Keratinocyte (primary cell): ENCODE measurements around the gene AIFM3. TPM values are rescaled to one million over a fixed set of nuclear protein-coding genes. Genes with fewer than 3 reads are reported as not detected.

Experiments
- DNase-seq: peaks from one replicate; pipeline ENCODE4 v3.0.0-alpha.2; 2011; ENCODE audit warnings: low read depth, missing footprints, low spot score
- FAIRE-seq: peaks from 2 replicates; lab custom pipeline; 2011; peaks lifted over from hg19 to GRCh38; lab: Jason Lieb, UNC
- H2AFZ ChIP-seq: 2 replicates; pipeline ENCODE4 v1.6.0; 2012; ENCODE audit warnings: low read length, control low read depth, inconsistent platforms; ENCODE audit not compliant: control insufficient read depth
- H3K27ac ChIP-seq: 2 replicates; pipeline ENCODE4 v1.5.1; 2011; ENCODE audit warnings: low read length; ENCODE audit not compliant: control insufficient read depth, insufficient read depth
- H3K27me3 ChIP-seq: 3 replicates; pipeline ENCODE4 v1.6.0; 2011; ENCODE audit warnings: low read length; ENCODE audit not compliant: control insufficient read depth, insufficient read depth; ENCODE audit errors: extremely low read depth
- H3K36me3 ChIP-seq, 2 experiments: 2 replicates in 1 of 2; 3 replicates in 1 of 2; pipeline ENCODE4 v1.5.1; 2011; ENCODE audit warnings: low read length in 2 of 2, mild to moderate bottlenecking in 1 of 2; ENCODE audit not compliant: control insufficient read depth in 2 of 2, insufficient read depth in 2 of 2; ENCODE audit errors: extremely low read depth in 1 of 2
- H3K4me1 ChIP-seq: 3 replicates; pipeline ENCODE4 v1.5.1; 2011; ENCODE audit warnings: low read length; ENCODE audit not compliant: control insufficient read depth, insufficient read depth; ENCODE audit errors: extremely low read depth
- H3K4me2 ChIP-seq: 3 replicates; pipeline ENCODE4 v1.6.0; 2011; ENCODE audit warnings: low read depth, low read length; ENCODE audit not compliant: control insufficient read depth, insufficient read depth; ENCODE audit errors: extremely low read depth
- H3K4me3 ChIP-seq, 3 experiments: fragments of 200-600 bp in 1 of 3; sonication (generic) in 1 of 3; 2 replicates in 2 of 3; 3 replicates in 1 of 3; pipeline ENCODE4 v1.5.1; 2011 to 2016; ENCODE audit warnings: low read length in 3 of 3, mild to moderate bottlenecking in 3 of 3, control low read depth in 2 of 3, inconsistent platforms in 1 of 3, low read depth in 1 of 3, mixed read lengths in 1 of 3, mixed run types in 1 of 3, moderate library complexity in 1 of 3; ENCODE audit not compliant: control insufficient read depth in 2 of 3, insufficient read depth in 2 of 3; ENCODE audit errors: extremely low read depth in 1 of 3
- H3K79me2 ChIP-seq: 2 replicates; pipeline ENCODE4 v1.6.0; 2012; ENCODE audit warnings: low read length; ENCODE audit not compliant: control insufficient read depth, insufficient read depth
- H3K9ac ChIP-seq: 3 replicates; pipeline ENCODE4 v1.6.0; 2011; ENCODE audit warnings: low read length; ENCODE audit not compliant: control insufficient read depth, insufficient read depth; ENCODE audit errors: extremely low read depth
- H3K9me1 ChIP-seq: 3 replicates; pipeline ENCODE4 v1.6.0; 2011; ENCODE audit warnings: low read length; ENCODE audit not compliant: control insufficient read depth, insufficient read depth; ENCODE audit errors: extremely low read depth
- H3K9me3 ChIP-seq: 2 replicates; pipeline ENCODE4 v1.5.1; 2012; ENCODE audit warnings: low read depth, low read length; ENCODE audit not compliant: control insufficient read depth
- H4K20me1 ChIP-seq: 3 replicates; pipeline ENCODE4 v1.6.0; 2011; ENCODE audit warnings: low read length; ENCODE audit not compliant: control insufficient read depth, insufficient read depth; ENCODE audit errors: extremely low read depth
- CTCF ChIP-seq, 3 experiments: IDR thresholded peaks in 1 of 3; conservative IDR thresholded peaks in 1 of 3; optimal IDR thresholded peaks in 1 of 3; 2 replicates in 2 of 3; 3 replicates in 1 of 3; pipeline versions ENCODE3 to v1.5.1; 2011; ENCODE audit warnings: low read length in 3 of 3, mild to moderate bottlenecking in 3 of 3, moderate library complexity in 2 of 3, control low read depth in 1 of 3, inconsistent platforms in 1 of 3; ENCODE audit not compliant: insufficient read depth in 2 of 3; ENCODE audit errors: extremely low read depth in 1 of 3
- EZH2 ChIP-seq: IDR thresholded peaks from one replicate; pipeline ENCODE4 v1.6.1; 2012; ENCODE audit warnings: inconsistent platforms, mild to moderate bottlenecking, low read length, moderate library complexity
- dilution Hi-C: fragments of 300-500 bp; cut with MboI; formaldehyde crosslinking; loops from one replicate; pipeline ENCODE4 v1.7.0; 2020; ENCODE audit warnings: low sequenced_read_pairs; ENCODE audit not compliant: extremely low pct_ligation_motif_present
- polyA plus RNA-seq, 5 experiments: library from polyadenylated mRNA; depleted of rRNA in 3 of 5; stranded (reverse) in 3 of 5; stranded (forward) in 1 of 5; unstranded in 1 of 5; fragments of >200 nt; gene quantifications; 1 replicate in 1 of 5; 2 replicates in 3 of 5; 3 replicates in 1 of 5; pipeline versions ENCODE4 v1.2.1 to v1.2.3, GENCODE V29; 2011 to 2012; ENCODE audit warnings: missing spikeins in 2 of 5, low read depth in 1 of 5, low replicate concordance in 1 of 5

Gene AIFM3
- polyA plus RNA-seq, 1 donor (not counting 4 experiments of a cell fraction or from before 2014, with no cell fraction given): 0.59 TPM

- H3K4me1 ChIP-seq: peaks cover 17% of the 10 kb centered on the region
- H3K27me3 ChIP-seq: peaks cover 11% of the 10 kb centered on the region
- dilution Hi-C loops: no loop called here
- no peak for TF ChIP-seq CTCF (optimal IDR thresholded peaks at IDR 0.05 in 1 of 3, IDR thresholded peaks at IDR 0.05 in 1 of 3, conservative IDR thresholded peaks at IDR 0.05 in 1 of 3; ENCODE audit: extremely low read depth in 1 of 3, insufficient read depth in 2 of 3, low read length in 3 of 3)
- TF ChIP-seq EZH2: no peak
- peak overlapping the region; percentile 75 for H3K4me2 ChIP-seq
- H3K9ac ChIP-seq: no peak overlapping the region
- H3K79me2 ChIP-seq: no peaks in the 10 kb centered on the region
- FAIRE-seq: no peak
- no peaks in the 10 kb centered on the region for H3K9me3 ChIP-seq
- H3K36me3 ChIP-seq: no peaks in the 10 kb centered on the region
- no peaks in the 10 kb centered on the region for H4K20me1 ChIP-seq
- no peak overlapping the region for H3K27ac ChIP-seq
- no peak for DNase-seq
- no peak overlapping the region for H2AFZ ChIP-seq
- no peaks in the 10 kb centered on the region for H3K9me1 ChIP-seq
- H3K4me3 ChIP-seq: peak overlapping the region in 1 of 3 experiments; percentile 48
These were observed 2.3 kb upstream of the AIFM3 start for GRCh38 chr22:20964799-20965103.

- Histone ChIP-seq H3K79me2 (no peaks in the 10 kb centered on the region), H3K4me2 (peak overlapping the region; percentile 41), H3K9me1 (no peaks in the 10 kb centered on the region), H3K4me3 (peak overlapping the region in 2 of 3 experiments; percentile 18 to 46), H3K9me3 (no peaks in the 10 kb centered on the region), H3K9ac (no peak overlapping the region), H4K20me1 (no peaks in the 10 kb centered on the region), H3K4me1 (peaks cover 17% of the 10 kb centered on the region), H3K27ac (no peak overlapping the region), H3K36me3 (no peaks in the 10 kb centered on the region), H2AFZ (peak overlapping the region; percentile 26), H3K27me3 (peaks cover 11% of the 10 kb centered on the region)
- FAIRE-seq (no peak), DNase-seq (no peak)
- TF ChIP-seq CTCF (optimal IDR thresholded peaks at IDR 0.05 in 1 of 3, IDR thresholded peaks at IDR 0.05 in 1 of 3, conservative IDR thresholded peaks at IDR 0.05 in 1 of 3; ENCODE audit: extremely low read depth in 1 of 3, insufficient read depth in 2 of 3, low read length in 3 of 3): no peak
- TF ChIP-seq EZH2: no peak
- dilution Hi-C loops: no loop called here
These were observed 1.8 kb upstream of the AIFM3 start for GRCh38 chr22:20965104-20965887.
